GM23338 (cell line): Measurements from ENCODE around the gene QRFP. TPM values are rescaled to one million over a fixed set of nuclear protein-coding genes. Genes with fewer than 3 reads are reported as not detected.

Experiments
- ATAC-seq: fragments of 200-7000 bp; cut with Tn5 transposase; 3 replicates; pipeline ENCODE4 v1.9.1; 2020
- DNase-seq: peaks from one replicate; pipeline ENCODE4 v3.0.0-alpha.2; 2015; ENCODE audit warnings: low spot score
- H2AFZ ChIP-seq: fragments of 200-600 bp; sonication (generic); 2 replicates; pipeline ENCODE4 v1.8.0; 2016; ENCODE audit warnings: antibody characterized with exemption, mild to moderate bottlenecking, moderate library complexity
- H3F3A ChIP-seq: fragments of 200-600 bp; sonication (generic); replicated peaks from 2 replicates; pipeline ENCODE4 v1.8.0; 2017; ENCODE audit warnings: antibody characterized with exemption, mixed run types, low read depth
- H3K27ac ChIP-seq: fragments of 200-600 bp; sonication (generic); 2 replicates; pipeline ENCODE4 v1.6.1; 2016; ENCODE audit warnings: low read depth
- H3K27me3 ChIP-seq: fragments of 200-600 bp; sonication (generic); 2 replicates; pipeline ENCODE4 v1.8.0; 2016; ENCODE audit warnings: mild to moderate bottlenecking, mixed run types, moderate library complexity; ENCODE audit not compliant: insufficient read depth
- H3K36me3 ChIP-seq: fragments of 200-600 bp; sonication (generic); 2 replicates; pipeline ENCODE4 v1.8.0; 2016; ENCODE audit warnings: mild to moderate bottlenecking; ENCODE audit not compliant: insufficient read depth
- H3K4me1 ChIP-seq: fragments of 200-600 bp; sonication (generic); 2 replicates; pipeline ENCODE4 v1.8.0; 2016; ENCODE audit warnings: mild to moderate bottlenecking, moderate library complexity; ENCODE audit not compliant: insufficient read depth
- H3K4me2 ChIP-seq: fragments of 200-600 bp; sonication (generic); 2 replicates; pipeline ENCODE4 v1.7.1; 2017; ENCODE audit warnings: mixed run types
- H3K4me3 ChIP-seq: fragments of 200-600 bp; sonication (generic); 2 replicates; pipeline ENCODE4 v1.6.1; 2016; ENCODE audit warnings: mixed run types
- H3K79me2 ChIP-seq: fragments of 200-600 bp; sonication (generic); replicated peaks from 2 replicates; pipeline ENCODE4 v1.8.0; 2017; ENCODE audit warnings: mild to moderate bottlenecking; ENCODE audit not compliant: insufficient read depth
- H3K9me2 ChIP-seq: fragments of 200-600 bp; sonication (generic); 2 replicates; pipeline ENCODE4 v1.8.0; 2017; ENCODE audit not compliant: insufficient read depth
- H4K20me1 ChIP-seq: fragments of 200-600 bp; sonication (generic); replicated peaks from 2 replicates; pipeline ENCODE4 v1.8.0; 2017; ENCODE audit warnings: mild to moderate bottlenecking; ENCODE audit not compliant: insufficient read depth
- H3K27ac Mint-ChIP-seq: 2 replicates; pipeline ENCODE4 v1.8.0; 2020; ENCODE audit warnings: inconsistent platforms, mild to moderate bottlenecking, moderate library complexity, mixed read lengths
- H3K27me3 Mint-ChIP-seq: 3 replicates; pipeline ENCODE4 v1.8.0; 2022; ENCODE audit warnings: low read depth, mild to moderate bottlenecking, moderate library complexity, mixed read lengths, inconsistent platforms; ENCODE audit not compliant: insufficient read depth, poor library complexity
- H3K36me3 Mint-ChIP-seq: 3 replicates; pipeline ENCODE4 v1.8.0; 2021; ENCODE audit warnings: low read depth, mild to moderate bottlenecking, inconsistent platforms, moderate library complexity, mixed read lengths
- H3K4me1 Mint-ChIP-seq: 3 replicates; pipeline ENCODE4 v1.8.0; 2020; ENCODE audit warnings: mild to moderate bottlenecking, inconsistent platforms, mixed read lengths
- H3K4me3 Mint-ChIP-seq: 3 replicates; pipeline ENCODE4 v1.8.0; 2021; ENCODE audit warnings: moderate library complexity, mild to moderate bottlenecking, inconsistent platforms, mixed read lengths
- H3K9me3 Mint-ChIP-seq: 3 replicates; pipeline ENCODE4 v1.8.0; 2020; ENCODE audit warnings: moderate library complexity, mild to moderate bottlenecking, inconsistent platforms, mixed read lengths
- CREB1 ChIP-seq: fragments of 250-450 bp; sonication (Bioruptor Pico); IDR thresholded peaks from 2 replicates; pipeline ENCODE4 v1.5.0; 2020; ENCODE audit warnings: low read depth, mild to moderate bottlenecking, moderate library complexity
- ETS1 ChIP-seq: IDR thresholded peaks from 2 replicates; pipeline ENCODE4 v1.6.1; 2016; ENCODE audit warnings: antibody characterized with exemption
- EZH2 ChIP-seq: fragments of 200-600 bp; sonication (generic); IDR thresholded peaks from one replicate; pipeline ENCODE4 v1.8.0; 2017; ENCODE audit warnings: antibody characterized with exemption, mild to moderate bottlenecking, low read depth; ENCODE audit not compliant: unreplicated experiment
- EZH2phosphoT487 ChIP-seq: fragments of 200-600 bp; sonication (generic); IDR thresholded peaks from one replicate; pipeline ENCODE4 v1.8.1; 2018; ENCODE audit warnings: antibody characterized with exemption; ENCODE audit not compliant: unreplicated experiment
- JUNB ChIP-seq: IDR thresholded peaks from one replicate; pipeline ENCODE4 v1.6.1; 2016; ENCODE audit warnings: antibody characterized with exemption; ENCODE audit not compliant: unreplicated experiment
- POLR2AphosphoS5 ChIP-seq: IDR thresholded peaks from 2 replicates; pipeline ENCODE4 v1.6.1; 2016; ENCODE audit warnings: antibody characterized with exemption, low read depth
- ZNF114 ChIP-seq: fragments of 250-450 bp; sonication (Bioruptor Pico); IDR thresholded peaks from 2 replicates; pipeline ENCODE4 v1.5.0; 2020; ENCODE audit warnings: mild to moderate bottlenecking, moderate library complexity
- ZNF331 ChIP-seq: fragments of 250-450 bp; sonication (Bioruptor Pico); IDR thresholded peaks from 2 replicates; pipeline ENCODE4 v1.5.0; 2020; ENCODE audit warnings: low read depth, mild to moderate bottlenecking, moderate library complexity
- polyA plus RNA-seq: library from polyadenylated mRNA; unstranded; fragments of >200 nt; fragmentation: Nextera tagmentation; extraction: Ambion mirVana; gene quantifications from 2 replicates; pipeline ENCODE4 v1.2.1, GENCODE V29; 2016
- total RNA-seq: library from RNA; depleted of rRNA; stranded (reverse); fragments of >200 nt; shearing (Covaris generic); gene quantifications from 2 replicates; pipeline ENCODE4 v1.2.3, GENCODE V29; 2014
- TF ChIP-seq, protein P1 (sequence below): IDR thresholded peaks from one replicate; pipeline ENCODE4 v1.6.1; 2018; ENCODE audit warnings: antibody characterized with exemption; ENCODE audit not compliant: unreplicated experiment

Gene QRFP
- total and polyA plus RNA-seq, 2 experiments from 2014 or later, result not detected

GRCh38 chr9:130884542-130885483, 11.8 kb downstream of the QRFP start:
- peak overlapping the region; percentile 86 for H3K27ac Mint-ChIP-seq
- H4K20me1 ChIP-seq, result 0 out of 2 replicates have a peak, but pooled peaks cover 6% of the 10 kb centered on the region
- H3K4me3 Mint-ChIP-seq, result no peak overlapping the region
- H3K27ac ChIP-seq, result no peak overlapping the region
- H3F3A ChIP-seq, result no peaks in the 10 kb centered on the region
- no peak overlapping the region for H3K4me2 ChIP-seq
- H3K4me1 ChIP-seq, result no peaks in the 10 kb centered on the region
- H3K9me2 ChIP-seq, result no peaks in the 10 kb centered on the region
- peaks cover 9% of the 10 kb centered on the region for H3K27me3 Mint-ChIP-seq
- H3K36me3 ChIP-seq, result peaks cover 43% of the 10 kb centered on the region
- H2AFZ ChIP-seq, result no peak overlapping the region
- no peak for ATAC-seq
- H3K36me3 Mint-ChIP-seq, result peaks cover 69% of the 10 kb centered on the region
- no peak for DNase-seq
- no peak overlapping the region for H3K4me3 ChIP-seq
- no peaks in the 10 kb centered on the region for H3K27me3 ChIP-seq
- H3K4me1 Mint-ChIP-seq, result peaks cover 7% of the 10 kb centered on the region; the same call in 1 of the 3 replicates
- no peaks in the 10 kb centered on the region for H3K79me2 ChIP-seq
- no peaks in the 10 kb centered on the region for H3K9me3 Mint-ChIP-seq
- TF ChIP-seq EZH2phosphoT487 (no peak), ZNF114 (CRISPR knock-in tag) (no peak), CREB1 (CRISPR knock-in tag) (no peak), EZH2 (no peak), POLR2AphosphoS5 (no peak)
- TF ChIP-seq, protein P1, sequence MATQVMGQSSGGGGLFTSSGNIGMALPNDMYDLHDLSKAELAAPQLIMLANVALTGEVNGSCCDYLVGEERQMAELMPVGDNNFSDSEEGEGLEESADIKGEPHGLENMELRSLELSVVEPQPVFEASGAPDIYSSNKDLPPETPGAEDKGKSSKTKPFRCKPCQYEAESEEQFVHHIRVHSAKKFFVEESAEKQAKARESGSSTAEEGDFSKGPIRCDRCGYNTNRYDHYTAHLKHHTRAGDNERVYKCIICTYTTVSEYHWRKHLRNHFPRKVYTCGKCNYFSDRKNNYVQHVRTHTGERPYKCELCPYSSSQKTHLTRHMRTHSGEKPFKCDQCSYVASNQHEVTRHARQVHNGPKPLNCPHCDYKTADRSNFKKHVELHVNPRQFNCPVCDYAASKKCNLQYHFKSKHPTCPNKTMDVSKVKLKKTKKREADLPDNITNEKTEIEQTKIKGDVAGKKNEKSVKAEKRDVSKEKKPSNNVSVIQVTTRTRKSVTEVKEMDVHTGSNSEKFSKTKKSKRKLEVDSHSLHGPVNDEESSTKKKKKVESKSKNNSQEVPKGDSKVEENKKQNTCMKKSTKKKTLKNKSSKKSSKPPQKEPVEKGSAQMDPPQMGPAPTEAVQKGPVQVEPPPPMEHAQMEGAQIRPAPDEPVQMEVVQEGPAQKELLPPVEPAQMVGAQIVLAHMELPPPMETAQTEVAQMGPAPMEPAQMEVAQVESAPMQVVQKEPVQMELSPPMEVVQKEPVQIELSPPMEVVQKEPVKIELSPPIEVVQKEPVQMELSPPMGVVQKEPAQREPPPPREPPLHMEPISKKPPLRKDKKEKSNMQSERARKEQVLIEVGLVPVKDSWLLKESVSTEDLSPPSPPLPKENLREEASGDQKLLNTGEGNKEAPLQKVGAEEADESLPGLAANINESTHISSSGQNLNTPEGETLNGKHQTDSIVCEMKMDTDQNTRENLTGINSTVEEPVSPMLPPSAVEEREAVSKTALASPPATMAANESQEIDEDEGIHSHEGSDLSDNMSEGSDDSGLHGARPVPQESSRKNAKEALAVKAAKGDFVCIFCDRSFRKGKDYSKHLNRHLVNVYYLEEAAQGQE, result no peak

DNA sequence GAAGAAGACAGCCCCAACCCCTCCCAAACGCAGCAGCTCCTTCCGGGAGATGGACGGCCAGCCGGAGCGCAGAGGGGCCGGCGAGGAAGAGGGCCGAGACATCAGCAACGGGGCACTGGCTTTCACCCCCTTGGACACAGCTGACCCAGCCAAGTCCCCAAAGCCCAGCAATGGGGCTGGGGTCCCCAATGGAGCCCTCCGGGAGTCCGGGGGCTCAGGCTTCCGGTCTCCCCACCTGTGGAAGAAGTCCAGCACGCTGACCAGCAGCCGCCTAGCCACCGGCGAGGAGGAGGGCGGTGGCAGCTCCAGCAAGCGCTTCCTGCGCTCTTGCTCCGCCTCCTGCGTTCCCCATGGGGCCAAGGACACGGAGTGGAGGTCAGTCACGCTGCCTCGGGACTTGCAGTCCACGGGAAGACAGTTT, 12.5 kb downstream of the QRFP start:
- Histone ChIP-seq H3K9me2 (no peaks in the 10 kb centered on the region), H3K36me3 (peaks cover 50% of the 10 kb centered on the region), H3K4me3 (no peak overlapping the region), H3K79me2 (no peaks in the 10 kb centered on the region), H3K27ac (peak overlapping the region; percentile 19; the same call in 1 of the 2 replicates), H3K27me3 (no peaks in the 10 kb centered on the region), H4K20me1 (0 out of 2 replicates have a peak, but pooled peaks cover 6% of the 10 kb centered on the region), H3K4me1 (no peaks in the 10 kb centered on the region), H2AFZ (no peak overlapping the region), H3F3A (no peaks in the 10 kb centered on the region), H3K4me2 (no peak overlapping the region)
- H3K36me3 Mint-ChIP-seq, result peaks cover 76% of the 10 kb centered on the region
- H3K4me1 Mint-ChIP-seq, result peaks cover 7% of the 10 kb centered on the region; the same call in 1 of the 3 replicates
- no peak overlapping the region for H3K4me3 Mint-ChIP-seq
- no peaks in the 10 kb centered on the region for H3K9me3 Mint-ChIP-seq
- DNase-seq (no peak), ATAC-seq (no peak)
- H3K27ac Mint-ChIP-seq, result peak overlapping the region; percentile 84; the same call in 1 of the 2 replicates
- H3K27me3 Mint-ChIP-seq, result peaks cover 6% of the 10 kb centered on the region
- TF ChIP-seq EZH2 (no peak), JUNB (no peak), ETS1 (no peak), CREB1 (CRISPR knock-in tag) (no peak), ZNF331 (CRISPR knock-in tag) (no peak)
